ENCODE results near the gene OXLD1. TPM values are rescaled to one million over a fixed set of nuclear protein-coding genes. Genes with fewer than 3 reads are reported as not detected.

The OXLD1 gene
- total and polyA plus RNA-seq, 2 donors (not counting 1 experiment from before 2014, with no cell fraction given), result 39.5 to 102 TPM

DNA sequence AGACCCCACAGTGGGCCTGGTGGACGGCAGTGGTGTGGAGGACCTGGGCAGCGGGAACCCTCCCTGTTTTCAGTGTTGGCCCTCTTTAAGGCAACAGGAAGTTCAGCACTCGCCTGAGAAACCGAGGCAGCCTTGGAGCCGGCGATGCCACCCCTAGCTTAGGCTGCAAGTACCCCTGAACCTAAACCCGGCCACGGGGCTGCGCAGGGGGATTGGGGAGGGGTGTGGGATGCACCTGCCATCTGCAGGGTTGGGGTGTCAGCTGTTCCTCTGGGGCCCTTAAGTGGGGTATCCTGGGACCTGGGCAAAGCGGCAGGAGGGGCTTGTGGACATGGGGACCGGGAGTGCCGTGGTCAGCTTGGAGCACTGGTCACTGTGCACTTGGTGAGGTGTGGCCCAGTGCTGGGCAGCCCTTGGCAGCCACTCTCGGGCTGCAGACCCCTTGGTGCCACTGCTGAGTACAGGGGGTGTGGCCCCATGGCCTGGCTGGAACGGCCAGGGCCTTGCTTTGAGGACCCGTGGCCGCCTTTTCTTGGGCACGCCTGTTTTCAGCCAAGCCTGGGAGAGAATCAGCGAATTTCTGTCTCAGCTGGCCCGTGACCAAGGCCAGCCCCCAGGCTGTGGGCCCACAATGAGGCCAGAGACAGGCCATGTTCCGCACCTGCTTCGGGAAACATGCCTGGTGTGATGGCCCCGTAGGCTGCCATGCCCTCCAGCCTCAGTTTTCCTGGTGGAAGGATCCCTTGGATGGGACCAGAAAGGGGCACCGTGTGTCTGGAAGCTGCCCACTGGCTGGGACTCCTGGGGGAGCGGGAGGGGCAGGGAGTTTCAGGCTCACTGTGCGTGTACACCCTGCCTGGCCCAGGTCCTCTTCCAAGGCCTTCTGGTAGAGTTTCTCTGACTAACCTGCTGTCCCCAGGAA, 41.6 kb upstream of the OXLD1 start:
- TF ChIP-seq, protein P1, sequence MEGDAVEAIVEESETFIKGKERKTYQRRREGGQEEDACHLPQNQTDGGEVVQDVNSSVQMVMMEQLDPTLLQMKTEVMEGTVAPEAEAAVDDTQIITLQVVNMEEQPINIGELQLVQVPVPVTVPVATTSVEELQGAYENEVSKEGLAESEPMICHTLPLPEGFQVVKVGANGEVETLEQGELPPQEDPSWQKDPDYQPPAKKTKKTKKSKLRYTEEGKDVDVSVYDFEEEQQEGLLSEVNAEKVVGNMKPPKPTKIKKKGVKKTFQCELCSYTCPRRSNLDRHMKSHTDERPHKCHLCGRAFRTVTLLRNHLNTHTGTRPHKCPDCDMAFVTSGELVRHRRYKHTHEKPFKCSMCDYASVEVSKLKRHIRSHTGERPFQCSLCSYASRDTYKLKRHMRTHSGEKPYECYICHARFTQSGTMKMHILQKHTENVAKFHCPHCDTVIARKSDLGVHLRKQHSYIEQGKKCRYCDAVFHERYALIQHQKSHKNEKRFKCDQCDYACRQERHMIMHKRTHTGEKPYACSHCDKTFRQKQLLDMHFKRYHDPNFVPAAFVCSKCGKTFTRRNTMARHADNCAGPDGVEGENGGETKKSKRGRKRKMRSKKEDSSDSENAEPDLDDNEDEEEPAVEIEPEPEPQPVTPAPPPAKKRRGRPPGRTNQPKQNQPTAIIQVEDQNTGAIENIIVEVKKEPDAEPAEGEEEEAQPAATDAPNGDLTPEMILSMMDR (IDR thresholded peaks at IDR 0.05), result no peak
- TF ChIP-seq EZH2 (IDR thresholded peaks at IDR 0.05; ENCODE audit: borderline replicate concordance, insufficient read depth, low read depth, low read length, poor library complexity, severe bottlenecking), result no peak
- H3K4me2 ChIP-seq (replicated peaks; ENCODE audit: low read depth, low read length, poor library complexity, severe bottlenecking), result no peak overlapping the region
- peaks cover 0 to 10% of the 10 kb centered on the region in 2 experiments for H3K36me3 ChIP-seq (replicated peaks in 1 of 2; ENCODE audit: control extremely low read depth in 1 of 2, control insufficient read depth in 1 of 2, extremely low read depth in 1 of 2, insufficient read depth in 2 of 2, low read length in 1 of 2)
- ATAC-seq (ENCODE audit: low read depth), result no peak
- no peak overlapping the region for H3K4me3 Mint-ChIP-seq
- H3K9me3 Mint-ChIP-seq (ENCODE audit: insufficient read depth), result no peaks in the 10 kb centered on the region
- no peak overlapping the region for H3K27ac ChIP-seq (ENCODE audit: low read length in 2 of 2)
- peaks cover 28% of the 10 kb centered on the region for H3K4me1 Mint-ChIP-seq
- no peak overlapping the region for H3K27ac Mint-ChIP-seq
- H3K4me3 ChIP-seq (ENCODE audit: control extremely low read depth in 1 of 5, extremely low read depth in 1 of 5, insufficient read depth in 1 of 5, low read depth in 2 of 5, low read length in 4 of 5), result no peak overlapping the region
- peaks cover 24 to 35% of the 10 kb centered on the region in 2 donors for H3K4me1 ChIP-seq (ENCODE audit: control insufficient read depth in 2 of 2, insufficient read depth in 2 of 2, low read length in 2 of 2)
- no peaks in the 10 kb centered on the region for H3K9me3 ChIP-seq (ENCODE audit: control extremely low read depth in 1 of 3, control insufficient read depth in 2 of 3, insufficient read depth in 1 of 3, low read length in 2 of 3)
- no peaks in the 10 kb centered on the region for H4K20me1 ChIP-seq (ENCODE audit: control insufficient read depth, insufficient read depth, low read length, poor library complexity, severe bottlenecking)
- H3K27me3 ChIP-seq (replicated peaks in 1 of 4; ENCODE audit: control extremely low read depth in 1 of 4, control insufficient read depth in 3 of 4, insufficient read depth in 4 of 4, low read length in 3 of 4), result peaks cover 0 to 3% (median 0%) of the 10 kb centered on the region in 4 experiments
- DNase-seq, result no peak
- no peaks in the 10 kb centered on the region for H3K27me3 Mint-ChIP-seq
- ChIA-PET CTCF (no interaction called here), POLR2A (no interaction called here)
- WGBS (ENCODE audit: insufficient coverage), result 95% methylated on average over 25 of the region's 25 CpGs
- H2AFZ ChIP-seq (ENCODE audit: insufficient read depth, low read depth, low read length, poor library complexity, severe bottlenecking), result no peak overlapping the region
- H3K79me2 ChIP-seq (ENCODE audit: control insufficient read depth, insufficient read depth, low read length), result peaks cover 16% of the 10 kb centered on the region
- H3K9ac ChIP-seq (ENCODE audit: low read length), result no peak overlapping the region
- intact Hi-C loops (cut with micrococcal nuclease), result no loop called here

All from B cell (primary cell).